HG03439 (cell line): ENCODE data around the gene LMNB1.
"Not testable (repeated sequence)": the region's sequence is repeated elsewhere in the genome, so short reads cannot be mapped to it uniquely, and the experiment has no call there.

ENCODE experiments used
- ATAC-seq: cut with Tn5 transposase; IDR thresholded peaks from one replicate; pipeline ENCODE4 v1.9.1; 2021; ENCODE audit warnings: mild to moderate bottlenecking, moderate library complexity; ENCODE audit not compliant: unreplicated experiment

The LMNB1 gene

DNA sequence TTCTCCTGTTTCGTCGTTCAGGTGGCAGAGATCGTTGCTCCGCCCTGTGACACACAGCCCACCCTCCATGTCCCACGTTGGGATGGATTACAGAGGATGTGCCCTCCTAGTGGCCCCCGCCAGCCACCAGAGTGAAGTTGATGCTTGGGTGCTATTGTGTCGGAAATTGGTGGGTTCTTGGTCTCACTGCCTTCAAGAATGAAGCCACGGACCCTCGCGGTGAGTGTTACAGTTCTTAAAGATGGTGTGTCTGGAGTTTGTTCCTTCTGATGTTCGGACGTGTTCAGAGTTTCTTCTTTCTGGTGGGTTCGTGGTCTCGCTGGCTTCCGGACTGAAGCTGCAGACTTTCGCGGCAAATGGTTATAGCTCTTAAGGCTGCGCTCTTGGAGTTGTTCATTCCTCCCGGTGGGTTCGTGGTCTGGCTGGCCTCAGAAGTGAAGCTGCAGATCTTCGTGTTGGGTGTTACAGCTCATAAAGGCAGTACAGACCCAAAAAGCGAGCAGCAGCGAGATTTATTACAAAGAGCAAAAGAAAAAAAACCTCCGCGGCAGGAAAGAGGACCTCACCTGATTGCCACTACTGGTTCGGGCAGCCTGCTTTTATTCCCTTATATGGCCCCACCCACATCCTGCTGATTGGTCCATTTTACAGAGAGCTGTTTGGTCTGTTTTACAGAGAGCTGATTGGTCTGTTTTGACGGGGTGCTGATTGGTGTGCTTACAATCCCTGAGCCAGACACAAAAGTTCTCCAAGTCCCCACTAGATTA is 76.8 kb downstream of the LMNB1 start:
- ATAC-seq: not testable (repeated sequence)

- ATAC-seq: no peak
These were observed 77.7 kb downstream of the LMNB1 start for GRCh38 chr5:126854526-126855110.

- ATAC-seq: no peak
These were observed 78.3 kb downstream of the LMNB1 start for GRCh38 chr5:126855266-126855665.

GRCh38 chr5:126857472-126858410 is 80.8 kb downstream of the LMNB1 start:
- ATAC-seq: no peak

- ATAC-seq: no peak
These were observed 81.5 kb downstream of the LMNB1 start for GRCh38 chr5:126858441-126858840.

DNA sequence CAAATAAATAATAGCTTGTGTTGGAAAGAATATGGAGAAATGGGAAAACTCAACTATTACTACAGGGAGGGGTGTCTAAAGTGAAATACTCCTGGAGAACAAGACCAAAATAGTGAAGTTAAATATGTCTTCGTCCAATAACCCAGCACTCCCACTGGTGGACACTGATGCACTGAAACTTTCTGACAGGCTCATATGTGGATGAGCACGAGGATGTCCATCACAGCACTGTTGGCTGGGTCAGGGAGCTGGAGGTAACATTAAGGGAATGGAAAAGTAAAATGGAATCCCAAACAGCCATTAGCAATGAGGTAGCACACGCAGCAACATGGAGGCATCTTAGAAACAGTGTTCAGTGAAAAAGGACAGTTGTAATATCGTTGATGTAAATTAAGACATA is 86.5 kb downstream of the LMNB1 start:
- no peak for ATAC-seq

- ATAC-seq: no peak
These were observed 87.2 kb downstream of the LMNB1 start for GRCh38 chr5:126864042-126864688.

DNA sequence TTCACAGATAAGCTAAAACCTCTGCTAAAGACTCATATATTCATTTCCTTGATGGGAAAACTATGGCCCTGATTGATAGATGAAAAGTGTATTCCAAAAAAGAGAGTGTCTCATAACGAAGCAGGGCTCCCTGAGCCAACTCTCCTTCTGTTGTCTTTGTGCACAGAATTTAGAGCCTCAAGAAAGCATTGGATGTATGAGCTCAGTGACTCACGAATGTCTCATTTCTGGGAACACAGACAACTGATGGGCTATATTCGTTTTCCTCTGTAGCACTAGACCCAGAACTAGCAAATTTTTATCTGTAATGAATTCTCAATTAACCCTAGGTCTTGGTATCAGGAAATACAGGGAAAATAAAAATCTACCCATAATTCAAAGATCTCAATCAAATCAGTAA is 88.4 kb downstream of the LMNB1 start:
- no peak for ATAC-seq

DNA sequence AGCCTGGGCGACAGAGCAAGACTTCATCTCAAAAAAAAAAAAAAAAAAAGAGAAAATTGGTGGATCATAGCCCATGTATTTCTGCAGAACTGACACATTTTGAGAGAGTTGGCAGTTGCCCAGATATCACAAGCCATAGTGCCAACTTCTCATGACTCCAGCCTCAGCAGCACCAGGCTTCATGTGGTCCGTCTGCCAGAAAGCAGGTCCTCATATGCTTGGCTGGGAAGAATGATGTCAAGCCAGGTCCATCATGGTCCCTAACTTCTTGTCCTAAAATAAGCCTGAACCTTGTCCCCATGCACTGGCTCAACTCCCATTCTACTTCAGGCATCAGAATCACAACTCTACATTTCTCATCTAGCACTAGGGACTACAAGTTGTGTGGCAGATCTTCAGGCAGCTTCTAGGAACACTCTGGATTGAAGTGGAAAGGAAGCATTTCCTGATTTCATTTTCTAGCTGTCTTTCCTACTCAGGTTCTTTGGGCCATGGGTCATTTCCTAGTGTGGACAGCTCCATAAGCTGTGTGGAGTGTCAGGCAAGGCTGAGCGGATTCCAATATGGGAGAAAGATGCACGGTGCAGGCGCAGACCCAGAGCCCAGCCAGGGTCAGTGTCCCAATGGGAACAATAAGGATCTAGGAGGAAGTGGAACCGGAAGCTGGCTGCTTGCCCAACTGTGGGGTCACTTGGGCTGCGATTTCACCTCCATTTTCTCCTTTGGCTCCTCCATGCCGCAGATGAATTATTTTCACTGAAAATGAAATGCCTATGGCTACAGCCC is 90.1 kb downstream of the LMNB1 start:
- no peak for ATAC-seq

DNA sequence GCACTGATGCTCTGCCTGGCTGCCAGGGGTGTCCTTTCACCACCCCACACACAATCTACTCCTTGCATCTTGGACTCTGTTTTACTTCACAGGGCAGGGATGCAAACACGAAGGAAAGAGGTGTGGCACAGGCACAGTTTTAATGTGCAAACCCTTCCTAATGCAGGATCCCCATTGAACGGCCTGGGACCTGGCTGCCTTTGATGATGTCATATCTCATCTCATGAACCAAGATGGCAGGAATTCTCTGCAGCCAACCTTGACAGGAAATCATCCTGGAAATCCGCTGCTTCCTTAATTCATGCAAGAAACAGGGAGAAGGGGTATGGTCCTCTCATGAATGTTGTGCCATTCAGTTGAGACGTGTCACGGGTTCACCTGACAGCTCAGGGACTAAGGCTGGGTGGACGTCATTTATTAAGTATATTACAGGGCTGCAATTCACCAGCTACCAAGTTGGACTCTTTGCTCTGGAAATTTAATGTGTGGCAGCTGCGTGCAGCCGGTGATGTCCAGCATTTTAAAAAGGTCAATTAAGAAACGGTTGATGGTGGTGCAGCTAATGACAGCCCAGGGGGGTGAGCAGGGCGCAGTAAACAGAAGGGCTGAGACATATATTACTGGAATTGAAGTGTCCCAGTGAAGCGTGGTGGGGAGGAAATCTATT is 91.5 kb downstream of the LMNB1 start:
- ATAC-seq: no peak

GRCh38 chr5:126869005-126869451 is 92.1 kb downstream of the LMNB1 start:
- ATAC-seq: no peak

GRCh38 chr5:126871441-126871840 is 94.5 kb downstream of the LMNB1 start:
- ATAC-seq: no peak

- no peak for ATAC-seq
These were observed 95.8 kb downstream of the LMNB1 start for GRCh38 chr5:126872561-126873354.

DNA sequence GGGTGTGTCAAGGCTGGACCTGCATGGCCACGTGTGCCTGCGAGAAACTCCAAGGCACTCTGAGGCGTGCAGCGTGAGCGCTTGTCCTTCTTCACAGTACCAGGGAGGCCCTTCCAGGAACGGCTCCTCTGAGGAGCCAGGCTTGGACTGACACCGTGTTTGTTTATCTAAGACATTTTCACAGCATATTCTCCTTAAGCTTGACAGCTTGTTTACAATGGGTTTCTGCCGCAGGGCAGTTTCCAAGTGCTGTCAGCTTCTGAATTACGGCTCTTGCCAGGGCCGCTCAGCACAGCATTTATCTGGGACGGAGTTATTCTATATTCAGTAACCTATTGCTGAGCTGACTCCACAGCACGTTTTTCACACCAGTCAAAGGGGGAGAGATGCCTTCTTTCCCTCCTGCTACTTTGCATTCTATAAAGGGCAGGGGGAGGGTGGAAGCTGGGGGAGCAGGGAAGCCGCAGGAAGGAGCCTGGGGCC is 98.4 kb downstream of the LMNB1 start:
- ATAC-seq: no peak

DNA sequence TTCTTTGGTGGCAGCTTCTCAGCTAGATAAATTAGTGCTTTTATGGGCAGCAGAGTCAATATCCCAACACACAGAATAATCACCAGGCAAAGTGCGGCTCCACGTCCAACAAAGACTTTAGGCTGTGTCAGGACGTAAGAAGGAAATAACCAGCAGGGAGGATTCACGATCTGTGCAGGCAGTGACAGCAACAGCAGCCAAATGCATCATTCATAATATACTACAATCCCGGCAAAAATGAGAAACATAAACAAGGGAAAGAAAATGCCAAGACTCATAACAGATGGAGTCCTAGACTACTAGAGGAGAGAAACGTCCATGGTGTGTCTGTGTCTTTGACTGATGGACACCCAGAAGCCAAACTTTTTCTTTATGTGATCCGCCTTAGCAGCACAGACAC is 100.7 kb downstream of the LMNB1 start:
- ATAC-seq: no peak

- ATAC-seq: no peak
These were observed 101.1 kb downstream of the LMNB1 start for GRCh38 chr5:126878085-126878484.

GRCh38 chr5:126878634-126879033 is 101.7 kb downstream of the LMNB1 start:
- no peak for ATAC-seq

DNA sequence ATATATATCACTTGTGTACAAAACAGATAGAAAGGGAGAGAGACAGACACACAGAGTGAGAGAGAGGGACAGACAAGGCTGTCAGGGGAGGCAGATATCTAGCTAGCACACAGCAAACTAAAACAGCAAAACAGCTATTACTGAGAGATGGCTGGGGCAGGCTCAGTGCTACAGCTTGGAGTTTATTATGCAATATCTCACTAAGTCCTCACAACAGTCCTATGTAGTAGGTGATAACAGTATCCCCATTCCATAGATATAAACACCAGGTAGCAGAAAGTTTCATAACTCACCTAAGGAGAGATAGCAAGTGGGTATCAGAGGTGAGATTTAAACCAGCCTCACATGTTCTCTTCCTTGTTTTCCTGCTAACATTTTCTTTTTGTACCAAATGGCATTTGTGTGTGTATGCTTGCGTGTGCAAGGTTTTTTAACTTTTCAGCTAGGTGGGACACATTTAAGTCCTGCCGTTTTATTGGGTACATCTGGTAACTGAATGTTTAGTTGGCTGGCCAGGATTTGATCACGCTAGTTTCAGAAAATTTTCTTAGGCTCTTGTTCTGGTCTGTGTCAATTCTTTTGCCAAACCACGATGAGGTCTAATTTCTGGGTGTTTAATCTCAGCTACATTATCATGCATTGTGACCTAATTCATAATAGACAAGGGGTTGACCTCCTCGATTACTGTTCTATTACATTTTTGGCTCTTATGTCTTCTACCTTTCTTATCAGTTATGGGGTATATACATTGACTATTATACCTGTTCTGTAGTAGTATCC is 105.1 kb downstream of the LMNB1 start:
- no peak for ATAC-seq
